ENCODE results near the gene STIM1.

- TF ChIP-seq CTCF (IDR thresholded peaks at IDR 0.05), result no peak
- TF ChIP-seq POLR2A (IDR thresholded peaks at IDR 0.05), result no peak
- TF ChIP-seq EP300 (IDR thresholded peaks at IDR 0.05), result no peak
- TF ChIP-seq POLR2AphosphoS5 (IDR thresholded peaks at IDR 0.05), result no peak
Observed at GRCh38 chr11:3907590-3907989, 52.1 kb downstream of the STIM1 start.

Measured in sigmoid colon (tissue), 4 donors.